Measurements from ENCODE around the gene C9orf85. TPM values are rescaled to one million over a fixed set of nuclear protein-coding genes. Genes with fewer than 3 reads are reported as not detected.
"Not testable (repeated sequence)": the region's sequence is repeated elsewhere in the genome, so short reads cannot be mapped to it uniquely, and the experiment has no call there.

Gene C9orf85
- total RNA-seq, 1 donor from 2014 or later: 11.1 TPM

- TF ChIP-seq CTCF (IDR thresholded peaks at IDR 0.05; ENCODE audit: partially characterized antibody, unreplicated experiment): no peak
- Mint-ChIP-seq H3K4me3 (ENCODE audit: unreplicated experiment) (no peak overlapping the region), H3K27me3 (ENCODE audit: unreplicated experiment) (no peaks in the 10 kb centered on the region), H3K4me1 (ENCODE audit: low read depth, unreplicated experiment) (no peaks in the 10 kb centered on the region), H3K9me3 (ENCODE audit: unreplicated experiment) (peaks cover 1% of the 10 kb centered on the region), H3K27ac (ENCODE audit: unreplicated experiment) (no peak overlapping the region), H3K36me3 (ENCODE audit: unreplicated experiment) (no peaks in the 10 kb centered on the region)
- no peak for DNase-seq
Measured at GRCh38 chr9:71955300-71955915, 44.0 kb downstream of the C9orf85 start.

GRCh38 chr9:71962328-71962727 lies 50.9 kb downstream of the C9orf85 start:
- Mint-ChIP-seq H3K9me3 (ENCODE audit: unreplicated experiment) (no peaks in the 10 kb centered on the region), H3K4me3 (ENCODE audit: unreplicated experiment) (no peak overlapping the region), H3K36me3 (ENCODE audit: unreplicated experiment) (peaks cover 6% of the 10 kb centered on the region), H3K27ac (ENCODE audit: unreplicated experiment) (no peak overlapping the region), H3K4me1 (ENCODE audit: low read depth, unreplicated experiment) (no peaks in the 10 kb centered on the region), H3K27me3 (ENCODE audit: unreplicated experiment) (peaks cover 3% of the 10 kb centered on the region)
- no peak for DNase-seq
- no peak for TF ChIP-seq CTCF (IDR thresholded peaks at IDR 0.05; ENCODE audit: partially characterized antibody, unreplicated experiment)

- H3K4me3 Mint-ChIP-seq (ENCODE audit: unreplicated experiment); H3K27me3 Mint-ChIP-seq (ENCODE audit: unreplicated experiment); H3K4me1 Mint-ChIP-seq (ENCODE audit: low read depth, unreplicated experiment); DNase-seq; H3K9me3 Mint-ChIP-seq (ENCODE audit: unreplicated experiment); H3K27ac Mint-ChIP-seq (ENCODE audit: unreplicated experiment): not testable (repeated sequence)
- peaks cover 14% of the 10 kb centered on the region for H3K36me3 Mint-ChIP-seq (ENCODE audit: unreplicated experiment)
Measured at GRCh38 chr9:71963471-71963996, 52.1 kb downstream of the C9orf85 start.

GRCh38 chr9:71965403-71965802 lies 54.0 kb downstream of the C9orf85 start:
- DNase-seq: no peak
- H3K27ac Mint-ChIP-seq (ENCODE audit: unreplicated experiment): no peak overlapping the region

GRCh38 chr9:71966601-71967000 lies 55.2 kb downstream of the C9orf85 start:
- no peaks in the 10 kb centered on the region for H3K4me1 Mint-ChIP-seq (ENCODE audit: low read depth, unreplicated experiment)
- H3K9me3 Mint-ChIP-seq (ENCODE audit: unreplicated experiment): peaks cover 5% of the 10 kb centered on the region
- H3K4me3 Mint-ChIP-seq (ENCODE audit: unreplicated experiment): no peak overlapping the region
- no peak for TF ChIP-seq CTCF (IDR thresholded peaks at IDR 0.05; ENCODE audit: partially characterized antibody, unreplicated experiment)
- H3K27ac Mint-ChIP-seq (ENCODE audit: unreplicated experiment): no peak overlapping the region
- no peak for DNase-seq
- peaks cover 19% of the 10 kb centered on the region for H3K36me3 Mint-ChIP-seq (ENCODE audit: unreplicated experiment)
- peaks cover 6% of the 10 kb centered on the region for H3K27me3 Mint-ChIP-seq (ENCODE audit: unreplicated experiment)

More at GRCh38 chr9:71965403-71965802, 54.0 kb downstream of the C9orf85 start:
- H3K4me3 Mint-ChIP-seq (ENCODE audit: unreplicated experiment): no peak overlapping the region
- H3K9me3 Mint-ChIP-seq (ENCODE audit: unreplicated experiment): peaks cover 5% of the 10 kb centered on the region
- no peak for TF ChIP-seq CTCF (IDR thresholded peaks at IDR 0.05; ENCODE audit: partially characterized antibody, unreplicated experiment)
- peaks cover 6% of the 10 kb centered on the region for H3K27me3 Mint-ChIP-seq (ENCODE audit: unreplicated experiment)
- no peaks in the 10 kb centered on the region for H3K4me1 Mint-ChIP-seq (ENCODE audit: low read depth, unreplicated experiment)
- H3K36me3 Mint-ChIP-seq (ENCODE audit: unreplicated experiment): peaks cover 19% of the 10 kb centered on the region
